HG03354 (cell line): Measurements from ENCODE around the gene FNDC5.

ENCODE experiments used
- ATAC-seq: cut with Tn5 transposase; IDR thresholded peaks from one replicate; pipeline ENCODE4 v1.9.1; 2021; ENCODE audit warnings: mild to moderate bottlenecking; ENCODE audit not compliant: unreplicated experiment, poor library complexity, severe bottlenecking

The FNDC5 gene

DNA sequence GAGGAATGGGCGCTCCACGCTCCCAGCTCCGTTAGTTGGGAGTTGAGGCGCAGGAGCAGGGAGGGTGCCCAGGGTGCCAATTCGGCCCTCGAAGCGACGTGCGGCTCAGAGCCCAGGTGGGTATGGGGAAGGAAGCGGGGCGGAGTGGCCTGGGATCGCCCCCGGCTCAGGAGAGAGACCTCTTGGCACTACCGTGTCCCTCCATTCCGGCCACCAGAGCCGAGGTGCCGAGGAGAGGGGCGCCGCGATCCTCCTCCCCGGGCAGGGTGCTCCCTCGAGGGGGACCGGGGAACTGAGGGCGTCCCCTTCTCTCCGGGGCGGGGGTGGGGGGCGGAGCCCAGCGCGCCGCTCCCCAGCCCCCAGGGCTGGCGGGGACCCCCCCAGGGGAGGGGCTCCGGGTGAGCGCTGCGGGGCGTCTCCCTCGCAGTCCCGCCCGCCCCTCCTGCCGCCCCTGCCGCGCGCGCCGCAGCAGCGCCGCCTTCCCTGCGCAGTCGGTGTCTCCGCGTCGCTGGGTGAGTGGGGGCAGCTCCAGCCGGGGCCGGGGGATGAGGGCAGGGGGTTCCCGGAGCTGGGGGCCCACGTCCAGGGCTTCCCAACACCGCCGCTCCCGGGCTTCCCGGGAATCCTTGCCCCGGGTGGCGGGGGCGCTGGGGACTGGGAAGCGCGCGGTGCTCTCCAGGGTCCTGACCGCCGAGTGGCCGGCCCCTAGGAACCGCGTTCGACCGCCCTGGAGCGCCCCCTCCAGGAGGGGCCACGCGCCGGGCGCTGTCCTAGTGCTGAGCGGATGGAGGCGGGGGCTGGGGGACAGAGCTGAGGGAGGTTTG lies 15.5 kb upstream of the FNDC5 start, which contains the start of gene HPCA:
Gene HPCA (plus strand): TSS at position 488 of the 824 bp plus-strand sequence. CDS start 2,408 bp downstream, outside the sequence.
- no peak for ATAC-seq

DNA sequence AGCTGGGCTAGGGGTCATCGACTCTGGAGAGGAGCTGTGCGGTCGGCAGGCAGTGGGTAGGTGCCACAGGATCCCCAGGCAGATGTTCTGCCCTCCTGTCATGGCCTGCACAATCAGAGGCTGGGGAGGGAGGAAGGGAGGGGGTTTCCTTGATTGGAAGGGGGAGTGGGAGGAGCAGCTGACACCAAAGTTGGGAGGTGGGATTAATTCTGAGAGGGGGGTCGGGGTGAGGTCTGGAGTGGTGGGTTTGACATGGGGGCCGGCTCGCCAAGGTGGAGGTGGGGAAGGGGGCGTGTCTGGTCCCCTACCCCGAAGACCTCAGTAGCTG lies 14.9 kb upstream of the FNDC5 start:
- ATAC-seq = no peak

DNA sequence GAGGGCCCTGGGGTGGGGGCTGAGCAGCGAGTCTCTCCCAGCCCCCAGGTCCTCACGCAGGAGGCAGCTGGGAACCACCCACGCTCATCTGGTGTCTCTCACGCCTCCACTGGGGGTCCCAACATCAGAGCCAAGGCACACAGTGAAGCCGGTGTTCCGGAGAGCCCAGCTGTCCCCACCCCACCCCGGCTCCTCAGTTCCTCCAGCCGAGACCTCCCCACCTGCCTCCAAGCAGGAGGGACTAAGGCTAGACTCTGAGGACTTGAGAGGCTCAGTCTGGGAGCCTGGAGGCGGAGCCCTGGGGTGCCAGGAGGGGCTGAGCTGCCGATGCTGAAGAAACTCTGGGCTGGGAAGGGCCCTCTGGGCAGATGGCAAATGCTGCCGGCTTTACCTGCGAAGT lies 14.0 kb upstream of the FNDC5 start:
- ATAC-seq = no peak

DNA sequence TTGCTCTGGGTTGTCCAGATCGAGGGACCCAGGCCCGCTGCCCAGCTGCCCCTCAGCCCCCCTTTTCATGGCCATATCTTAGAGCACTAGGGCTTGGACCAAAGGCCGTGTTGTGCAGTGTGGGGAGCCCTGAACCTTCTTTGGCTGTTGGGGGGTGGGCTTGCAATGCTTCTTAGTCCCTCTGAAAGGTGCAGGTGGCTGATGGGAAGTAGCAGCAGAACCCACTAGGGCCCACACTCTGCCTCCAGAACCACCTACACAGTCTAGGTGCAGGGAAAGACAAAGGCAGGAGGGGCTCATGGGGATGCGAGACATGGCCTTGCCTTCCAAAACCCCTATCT lies 13.3 kb upstream of the FNDC5 start:
- no peak for ATAC-seq

DNA sequence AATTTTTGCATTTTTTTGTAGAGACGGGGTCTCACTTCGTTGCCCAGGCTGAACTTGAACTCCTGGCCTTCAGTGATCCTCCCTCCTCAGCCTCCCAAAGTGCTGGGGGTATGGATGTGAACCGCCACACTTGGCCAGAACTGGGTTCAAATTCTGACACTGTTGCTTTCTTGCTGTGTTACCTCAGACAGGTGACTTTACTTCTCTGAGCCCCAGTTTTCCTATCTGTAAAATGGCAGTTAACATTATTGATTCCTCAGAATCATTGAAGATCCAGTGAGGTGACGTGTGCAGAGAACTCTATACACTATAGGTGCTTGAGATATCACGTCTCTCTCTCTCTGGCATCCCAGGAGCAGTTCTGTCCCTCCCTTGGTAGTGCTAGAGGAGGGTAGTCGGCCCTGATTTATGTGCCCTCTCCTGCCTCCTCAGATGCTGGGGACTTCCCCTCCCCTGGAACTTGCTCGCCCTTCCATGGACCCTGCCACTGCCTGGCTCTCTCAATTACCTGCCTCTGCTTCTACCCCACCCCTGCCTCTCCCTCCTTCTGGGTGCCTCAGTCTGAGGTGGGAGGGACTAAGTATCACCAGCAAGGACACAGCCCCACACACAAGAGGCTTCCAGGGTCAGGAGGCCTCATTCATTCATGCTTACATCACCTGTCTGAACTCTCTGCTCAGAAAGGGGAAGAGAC lies 12.8 kb upstream of the FNDC5 start:
- no peak for ATAC-seq

DNA sequence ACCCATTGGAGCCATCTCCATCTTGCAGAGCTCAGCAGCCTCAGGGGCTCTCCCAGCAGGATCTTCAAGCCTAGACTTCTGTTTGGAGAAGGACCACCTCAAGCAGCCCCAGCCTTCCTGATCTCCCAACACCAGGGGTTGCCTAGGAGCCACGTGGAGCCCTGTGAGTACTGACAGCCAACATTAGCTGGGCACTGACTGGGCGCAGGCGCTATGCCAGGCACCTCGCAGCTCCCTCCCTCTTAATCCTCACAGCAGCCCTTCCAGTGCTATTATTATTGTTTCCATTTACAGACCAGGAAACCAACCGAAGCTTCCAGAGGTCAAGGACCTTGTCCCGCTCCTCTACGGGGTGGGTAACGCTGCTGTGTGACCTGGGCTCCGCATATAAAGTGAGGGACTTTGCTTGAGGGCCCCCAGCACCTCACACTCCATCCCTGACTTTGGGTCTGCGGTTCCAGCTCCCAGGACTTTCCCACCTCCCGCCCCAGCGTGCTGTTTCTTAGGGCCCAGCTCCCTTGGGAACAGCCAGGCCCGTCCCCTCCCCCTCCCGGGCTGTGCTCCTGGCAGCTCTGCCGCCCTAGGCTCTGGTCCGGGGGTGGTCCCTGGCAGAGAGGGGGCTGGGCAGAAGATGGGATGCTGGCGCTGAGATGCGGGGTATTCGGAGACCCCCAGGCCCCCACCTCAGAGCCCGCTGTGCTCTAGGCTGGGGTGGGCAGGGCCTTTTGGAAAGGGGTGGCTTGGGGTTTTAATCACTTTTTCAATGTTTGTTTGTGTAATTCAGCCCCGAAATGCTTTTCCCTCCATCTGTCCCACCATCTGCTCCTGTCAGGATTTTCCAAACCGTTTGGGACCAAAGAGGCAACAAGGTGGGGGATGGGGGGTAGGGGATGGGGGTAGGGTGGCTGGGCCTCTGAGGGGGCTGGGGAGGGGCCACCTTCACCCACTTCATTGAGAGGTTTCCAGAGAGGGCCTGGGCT lies 11.4 kb upstream of the FNDC5 start:
- no peak for ATAC-seq

DNA sequence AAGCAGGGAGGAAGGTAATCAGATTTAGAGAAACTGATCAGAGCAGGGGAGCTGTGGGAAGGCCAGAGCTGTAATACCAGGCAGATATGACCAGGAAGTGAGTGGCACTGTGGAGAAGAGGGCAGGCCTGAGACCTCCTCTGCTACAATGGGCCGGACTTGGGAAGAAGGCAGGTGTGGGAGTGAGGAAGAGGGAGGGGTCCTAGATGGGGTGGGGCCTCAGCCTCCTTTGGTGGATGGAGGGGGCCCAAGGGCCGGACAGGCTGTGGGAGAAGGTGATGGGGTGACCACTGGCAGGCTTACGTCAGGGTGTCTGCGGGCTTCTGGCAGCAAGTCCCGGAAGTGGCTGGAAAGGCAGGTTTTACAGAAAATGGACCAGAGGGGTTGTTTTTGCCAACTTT lies 10.6 kb upstream of the FNDC5 start:
- no peak for ATAC-seq

DNA sequence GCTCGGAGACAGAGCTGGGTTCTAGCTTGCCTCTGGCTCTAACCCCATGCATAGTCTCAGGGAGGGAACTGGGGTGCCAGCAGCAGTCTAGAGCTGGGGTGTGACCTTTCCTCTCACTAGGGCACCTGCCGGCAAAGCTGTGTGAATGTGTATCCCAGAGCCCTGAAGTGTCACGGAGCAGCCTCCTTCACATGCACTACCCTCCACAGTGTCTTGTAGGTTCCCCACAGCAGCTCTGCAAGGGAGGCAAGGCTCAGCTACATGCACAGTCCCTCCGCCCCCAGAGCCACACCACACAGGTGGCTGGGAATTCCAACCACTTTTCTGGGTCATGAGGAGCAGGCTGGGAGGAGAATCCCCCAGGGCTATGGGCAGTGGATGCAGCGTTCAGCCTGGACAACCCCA lies 7.9 kb upstream of the FNDC5 start:
- ATAC-seq = no peak

DNA sequence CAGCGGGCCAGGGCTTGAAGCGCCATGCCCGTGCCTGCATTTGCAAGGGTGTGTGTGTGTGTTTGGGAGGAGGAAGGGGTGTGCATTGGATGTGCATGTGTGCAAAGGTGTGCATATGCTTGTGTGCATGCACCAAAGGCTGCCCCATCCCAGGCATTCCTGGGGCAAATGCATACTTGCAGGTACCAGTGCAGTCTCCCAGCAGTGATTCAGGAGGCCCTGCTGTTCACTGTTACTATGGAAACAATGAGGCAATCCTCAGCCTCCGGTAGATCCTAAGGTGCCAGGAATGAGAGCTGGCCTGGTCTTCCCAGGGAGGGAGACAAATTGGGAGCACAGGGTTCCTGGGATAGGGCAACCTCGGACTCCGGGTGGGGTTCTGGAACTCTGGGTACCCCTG lies 7.5 kb upstream of the FNDC5 start:
- no peak for ATAC-seq

DNA sequence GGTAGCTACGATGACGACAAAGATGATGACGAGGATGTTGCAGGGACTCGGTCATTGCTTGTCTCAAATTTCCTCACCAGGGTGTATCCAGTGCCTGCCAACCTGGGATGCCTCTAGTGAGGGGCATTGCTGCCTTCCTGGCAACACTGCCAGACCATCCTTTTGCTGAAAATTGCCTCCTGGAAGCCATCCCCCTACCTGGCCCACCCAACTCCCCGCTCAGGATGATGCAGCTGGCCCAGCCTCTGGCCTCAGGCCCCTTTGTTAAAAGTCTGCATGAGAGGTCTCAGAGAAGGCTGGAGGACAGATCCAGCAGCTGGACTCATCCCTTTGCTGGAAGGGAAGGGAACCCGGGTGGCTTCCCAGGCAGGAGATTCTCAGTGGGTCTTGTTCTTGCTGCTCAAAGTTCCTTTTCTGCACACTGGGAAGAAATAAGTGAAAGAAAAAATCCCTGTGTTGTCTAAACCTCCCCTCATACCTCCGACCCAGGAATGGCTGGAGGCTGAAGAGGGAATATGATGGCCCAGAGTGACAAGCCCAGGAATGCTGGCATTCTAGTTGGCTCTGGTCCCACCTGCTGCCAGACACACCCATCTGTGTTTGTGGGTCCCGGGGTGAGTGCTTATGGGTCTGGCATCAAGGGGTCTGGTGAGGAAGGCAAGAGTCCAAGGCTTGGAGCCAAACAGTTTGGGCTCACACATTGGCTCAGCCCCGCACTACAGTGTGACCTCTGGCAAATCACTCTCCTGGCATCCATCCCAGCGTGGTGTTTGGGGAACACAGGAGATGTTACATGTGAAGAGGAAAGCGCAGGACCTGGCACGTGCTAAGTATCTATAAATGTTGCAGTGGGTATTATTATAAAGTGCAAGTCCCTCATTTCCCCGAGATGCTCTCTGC lies 6.7 kb upstream of the FNDC5 start:
- ATAC-seq = no peak

DNA sequence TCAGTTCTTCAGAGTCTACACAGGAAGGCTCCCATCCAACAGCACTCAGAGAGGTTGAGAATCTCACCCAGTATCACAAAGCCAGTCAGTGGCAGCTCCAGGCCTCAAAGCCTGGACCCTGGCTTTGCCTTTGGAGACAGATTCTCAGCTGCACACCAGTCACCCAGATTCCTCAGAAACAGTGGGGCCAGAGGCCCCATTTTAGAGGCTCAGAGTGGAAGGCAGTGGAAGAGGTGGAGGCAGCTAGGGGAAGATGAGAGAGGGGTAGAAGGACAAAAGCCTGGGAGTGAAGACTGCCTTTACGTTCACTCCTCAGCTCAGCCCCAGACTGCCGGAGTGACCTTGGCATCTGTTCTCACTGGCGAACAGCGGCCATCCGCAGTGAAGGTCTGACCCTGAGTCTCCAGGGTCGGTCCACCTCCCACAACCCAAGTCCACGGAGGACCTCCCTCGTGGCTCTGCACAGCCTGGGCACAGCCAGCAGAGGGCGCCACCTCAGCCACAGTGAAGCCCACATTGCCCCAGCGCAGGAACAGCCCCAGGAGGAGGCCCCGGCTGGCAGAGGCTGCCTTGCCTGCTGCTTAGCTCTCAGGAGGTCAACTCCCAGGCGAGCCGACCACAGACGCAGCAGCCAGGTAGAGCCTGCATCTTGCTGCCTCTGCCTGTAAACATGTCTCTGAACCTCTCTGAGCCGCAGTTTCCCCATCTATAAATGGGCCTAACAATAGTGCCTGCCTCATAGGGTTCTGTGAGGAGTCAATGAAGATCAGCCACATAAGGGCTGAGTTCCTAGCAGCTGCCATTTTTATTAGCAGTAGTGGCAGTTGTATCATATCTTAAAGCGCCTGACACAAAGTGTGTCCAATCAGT lies 5.9 kb upstream of the FNDC5 start:
- ATAC-seq = no peak

DNA sequence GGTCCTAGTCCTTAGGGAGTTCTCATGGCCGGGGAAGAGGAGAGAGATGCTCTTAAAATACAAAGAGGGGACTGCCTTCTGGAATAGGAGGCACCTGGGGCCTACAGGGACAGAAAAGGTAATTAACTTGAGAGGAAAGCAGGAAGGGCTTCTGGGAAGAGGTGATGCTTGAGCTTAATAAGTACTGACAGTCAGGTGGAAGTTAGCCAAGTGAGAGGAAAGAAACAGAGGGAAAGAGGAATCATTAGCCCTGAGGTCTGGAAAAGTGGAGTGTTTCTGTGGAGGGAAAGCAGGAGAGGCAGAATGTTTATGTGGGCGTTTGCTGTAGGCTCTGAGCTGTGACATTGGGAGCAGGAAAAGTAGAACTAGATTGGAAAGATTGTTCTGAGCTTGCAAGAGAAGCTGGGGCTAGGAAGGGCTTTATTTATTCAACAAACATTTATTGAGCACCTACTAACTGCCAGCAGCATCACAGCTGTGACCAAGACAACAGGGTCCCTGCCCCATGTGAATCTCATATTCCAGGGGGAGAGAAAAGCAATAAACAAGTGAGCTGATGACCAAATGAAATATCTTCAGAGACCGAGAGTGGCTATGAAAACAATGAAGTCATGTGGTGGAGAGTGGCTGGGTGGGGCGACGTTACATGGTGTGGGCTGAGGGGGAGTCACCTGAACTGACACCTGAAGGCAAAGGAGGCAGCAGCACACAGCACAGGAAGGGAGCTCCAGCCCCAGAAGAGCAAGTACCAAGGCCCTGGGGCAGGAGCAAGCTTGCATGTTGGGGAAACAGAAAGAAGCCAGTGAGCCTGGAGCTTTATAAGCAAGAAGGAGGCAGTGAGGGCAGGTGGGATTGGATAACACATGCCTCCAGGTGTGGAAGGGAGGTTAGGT lies 4.4 kb upstream of the FNDC5 start:
- no peak for ATAC-seq

DNA sequence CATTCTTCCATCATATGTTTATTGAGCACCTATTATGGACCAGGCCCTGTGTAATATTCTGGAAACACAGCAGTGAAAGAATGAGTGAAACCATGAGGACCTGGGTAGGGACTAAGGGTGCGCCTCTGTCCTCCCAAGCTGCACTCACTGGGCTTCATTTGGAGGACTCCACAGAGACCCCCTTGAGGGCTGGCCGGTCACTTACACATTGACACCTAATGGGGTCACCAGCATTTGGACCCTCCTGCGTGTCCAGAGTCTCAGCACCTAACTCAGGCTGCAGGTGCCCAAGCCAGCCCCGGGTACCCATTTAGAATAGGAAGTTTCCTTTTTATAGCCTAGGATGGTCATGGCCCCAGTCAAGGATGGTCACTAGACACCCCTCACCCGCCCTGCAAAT lies 2.8 kb upstream of the FNDC5 start:
- ATAC-seq = no peak

DNA sequence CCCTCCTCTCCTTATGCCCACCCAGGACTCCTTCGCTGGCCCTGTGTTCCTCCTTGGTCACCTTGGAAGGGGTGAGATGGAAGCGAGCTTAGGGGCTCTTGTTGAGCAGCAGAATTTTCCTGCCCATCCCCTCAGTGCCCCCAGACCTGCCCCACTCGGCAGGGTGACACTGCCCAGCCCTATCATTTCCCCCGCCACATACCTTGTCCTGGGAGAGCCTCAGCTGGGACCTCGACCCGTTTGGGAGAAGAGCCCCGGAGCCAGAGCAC lies 1.4 kb upstream of the FNDC5 start:
- no peak for ATAC-seq

DNA sequence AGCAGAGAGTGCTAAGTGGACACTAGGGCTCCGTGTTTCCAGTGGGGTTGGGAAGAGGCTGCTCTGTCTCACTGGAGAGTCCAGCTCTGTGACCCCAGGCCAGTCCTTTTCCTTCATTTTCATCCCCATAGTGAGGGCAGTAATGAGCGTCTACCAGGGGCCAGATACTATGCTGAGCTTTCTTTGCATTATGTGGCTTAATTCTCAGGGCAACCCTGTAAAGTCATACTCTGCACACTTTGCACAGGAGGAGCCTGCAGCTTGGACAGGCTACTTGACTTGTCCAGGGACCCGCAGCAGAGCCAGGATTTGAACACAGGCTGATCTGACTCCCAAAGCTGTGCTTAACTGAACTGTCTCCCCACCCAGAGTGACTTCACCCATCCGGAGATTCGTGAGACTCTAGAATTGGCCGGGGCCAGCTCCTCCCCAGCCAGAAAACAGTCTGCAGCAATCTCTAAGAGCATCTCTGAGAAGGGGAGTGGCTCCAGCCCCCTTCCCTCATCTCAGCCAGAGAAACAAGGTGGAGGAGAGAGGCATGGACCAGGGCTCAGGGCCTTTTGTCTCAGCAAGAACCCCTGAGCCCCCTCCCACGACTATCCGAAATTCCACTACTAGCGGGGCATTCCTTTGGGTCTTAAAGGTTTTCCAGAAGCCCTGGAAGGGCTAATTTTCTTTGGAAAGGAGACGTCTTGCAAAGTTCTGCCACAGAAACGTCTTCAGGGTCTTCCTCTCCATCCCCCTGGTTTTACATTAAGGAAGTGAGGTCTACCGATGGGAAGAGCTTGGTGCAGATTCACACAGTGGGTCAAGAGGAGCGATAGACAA lies 866 bp upstream of the FNDC5 start:
- ATAC-seq = no peak

DNA sequence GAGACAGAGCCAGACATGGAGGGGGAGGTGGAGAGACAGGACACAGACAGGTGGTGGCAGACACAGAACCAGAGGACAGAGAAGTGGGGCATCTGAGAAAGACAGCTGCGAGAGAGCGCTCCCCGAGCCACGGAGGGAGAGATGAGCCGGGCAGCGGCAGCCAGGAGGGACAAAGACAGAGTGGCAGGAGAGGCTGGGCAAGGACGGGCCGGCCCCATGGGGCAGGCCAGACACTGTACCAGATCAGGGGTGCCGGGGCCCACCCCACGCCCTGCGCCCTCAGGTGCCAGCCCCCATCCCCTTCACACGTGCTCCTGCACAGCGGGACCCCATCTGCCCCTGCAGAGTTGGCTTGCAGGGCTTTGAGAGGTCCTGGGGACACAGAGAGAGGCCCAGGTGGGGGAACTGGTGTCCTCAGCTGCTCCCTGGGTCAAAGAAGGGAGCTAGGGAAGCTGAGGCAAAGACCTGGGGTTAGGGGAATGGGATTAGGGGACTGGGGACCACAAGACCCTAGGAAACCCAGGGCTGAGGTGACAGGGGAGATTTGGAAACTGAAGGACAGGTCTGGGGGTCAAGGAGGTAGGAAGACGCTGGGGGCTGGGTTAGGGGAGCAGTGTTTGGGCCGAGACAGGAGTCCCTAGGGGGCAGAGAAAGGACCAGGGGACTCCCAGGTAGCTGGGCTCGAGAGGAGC lies 643 bp downstream of the FNDC5 start:
- ATAC-seq = no peak
